Skeletal muscle cell (primary cell): ENCODE measurements around the gene TBC1D2.

Experiments used
- DNase-seq: peaks from one replicate; pipeline ENCODE4 v3.0.0-alpha.2; 2010; ENCODE audit warnings: low read depth
- H3K4me3 ChIP-seq: 2 replicates; pipeline ENCODE4 v1.5.1; 2011; ENCODE audit warnings: low read depth, mild to moderate bottlenecking, control low read depth, low read length, moderate library complexity

Gene TBC1D2

GRCh38 chr9:98154678-98155077 lies 100.8 kb downstream of the TBC1D2 start:
- no peak overlapping the region for H3K4me3 ChIP-seq
- DNase-seq, result no peak

GRCh38 chr9:98152526-98152925 lies 102.9 kb downstream of the TBC1D2 start:
- no peak for DNase-seq

GRCh38 chr9:98150721-98151120 lies 104.7 kb downstream of the TBC1D2 start:
- DNase-seq, result no peak
- H3K4me3 ChIP-seq, result no peak overlapping the region

More at GRCh38 chr9:98152526-98152925, 102.9 kb downstream of the TBC1D2 start:
- no peak overlapping the region for H3K4me3 ChIP-seq

GRCh38 chr9:98150164-98150563 lies 105.3 kb downstream of the TBC1D2 start:
- H3K4me3 ChIP-seq, result no peak overlapping the region
- DNase-seq, result no peak

GRCh38 chr9:98149422-98149821 lies 106.0 kb downstream of the TBC1D2 start:
- no peak overlapping the region for H3K4me3 ChIP-seq
- DNase-seq, result no peak
